ENCODE measurements around the gene TAF11L13.
"Not testable (repeated sequence)": the region's sequence is repeated elsewhere in the genome, so short reads cannot be mapped to it uniquely, and the experiment has no call there.

DNA sequence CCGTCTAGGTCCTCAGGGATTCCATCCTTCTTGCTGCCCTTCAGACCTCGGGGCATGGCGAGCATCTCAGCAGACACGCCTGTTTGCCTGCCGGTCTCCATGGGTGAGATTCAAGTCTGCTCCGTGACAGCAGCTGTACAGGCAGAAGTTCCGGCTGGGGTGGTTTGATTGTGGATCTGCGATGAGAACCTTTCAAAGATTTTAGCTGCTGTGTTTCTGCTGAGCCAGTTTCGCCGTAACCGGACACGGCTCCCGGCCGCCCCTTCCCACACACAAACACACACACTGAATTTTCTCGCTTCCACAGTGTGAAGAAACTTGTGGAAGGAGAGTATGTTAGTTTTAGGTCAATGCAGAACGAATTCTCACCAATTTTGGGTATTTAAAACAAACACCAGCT, 46.2 kb upstream of the TAF11L13 start, which contains the start of gene TAF11L7:
- TF ChIP-seq CREM (CRISPR knock-in tag; IDR thresholded peaks at IDR 0.05): not testable (repeated sequence)
- TF ChIP-seq, protein P1, sequence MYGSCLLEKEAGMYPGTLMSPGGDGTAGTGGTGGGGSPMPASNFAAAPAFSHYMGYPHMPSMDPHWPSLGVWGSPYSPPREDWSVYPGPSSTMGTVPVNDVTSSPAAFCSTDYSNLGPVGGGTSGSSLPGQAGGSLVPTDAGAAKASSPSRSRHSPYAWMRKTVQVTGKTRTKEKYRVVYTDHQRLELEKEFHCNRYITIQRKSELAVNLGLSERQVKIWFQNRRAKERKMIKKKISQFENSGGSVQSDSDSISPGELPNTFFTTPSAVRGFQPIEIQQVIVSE (CRISPR knock-in tag; IDR thresholded peaks at IDR 0.05; ENCODE audit: borderline replicate concordance): not testable (repeated sequence)
- TF ChIP-seq, protein P2, sequence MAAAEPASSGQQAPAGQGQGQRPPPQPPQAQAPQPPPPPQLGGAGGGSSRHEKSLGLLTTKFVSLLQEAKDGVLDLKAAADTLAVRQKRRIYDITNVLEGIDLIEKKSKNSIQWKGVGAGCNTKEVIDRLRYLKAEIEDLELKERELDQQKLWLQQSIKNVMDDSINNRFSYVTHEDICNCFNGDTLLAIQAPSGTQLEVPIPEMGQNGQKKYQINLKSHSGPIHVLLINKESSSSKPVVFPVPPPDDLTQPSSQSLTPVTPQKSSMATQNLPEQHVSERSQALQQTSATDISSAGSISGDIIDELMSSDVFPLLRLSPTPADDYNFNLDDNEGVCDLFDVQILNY (CRISPR knock-in tag; IDR thresholded peaks at IDR 0.05): not testable (repeated sequence)
- TF ChIP-seq, protein P3, sequence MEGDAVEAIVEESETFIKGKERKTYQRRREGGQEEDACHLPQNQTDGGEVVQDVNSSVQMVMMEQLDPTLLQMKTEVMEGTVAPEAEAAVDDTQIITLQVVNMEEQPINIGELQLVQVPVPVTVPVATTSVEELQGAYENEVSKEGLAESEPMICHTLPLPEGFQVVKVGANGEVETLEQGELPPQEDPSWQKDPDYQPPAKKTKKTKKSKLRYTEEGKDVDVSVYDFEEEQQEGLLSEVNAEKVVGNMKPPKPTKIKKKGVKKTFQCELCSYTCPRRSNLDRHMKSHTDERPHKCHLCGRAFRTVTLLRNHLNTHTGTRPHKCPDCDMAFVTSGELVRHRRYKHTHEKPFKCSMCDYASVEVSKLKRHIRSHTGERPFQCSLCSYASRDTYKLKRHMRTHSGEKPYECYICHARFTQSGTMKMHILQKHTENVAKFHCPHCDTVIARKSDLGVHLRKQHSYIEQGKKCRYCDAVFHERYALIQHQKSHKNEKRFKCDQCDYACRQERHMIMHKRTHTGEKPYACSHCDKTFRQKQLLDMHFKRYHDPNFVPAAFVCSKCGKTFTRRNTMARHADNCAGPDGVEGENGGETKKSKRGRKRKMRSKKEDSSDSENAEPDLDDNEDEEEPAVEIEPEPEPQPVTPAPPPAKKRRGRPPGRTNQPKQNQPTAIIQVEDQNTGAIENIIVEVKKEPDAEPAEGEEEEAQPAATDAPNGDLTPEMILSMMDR (IDR thresholded peaks at IDR 0.05): not testable (repeated sequence)
